ENCODE measurements around the gene DCDC2C.

DCDC2C gene

DNA sequence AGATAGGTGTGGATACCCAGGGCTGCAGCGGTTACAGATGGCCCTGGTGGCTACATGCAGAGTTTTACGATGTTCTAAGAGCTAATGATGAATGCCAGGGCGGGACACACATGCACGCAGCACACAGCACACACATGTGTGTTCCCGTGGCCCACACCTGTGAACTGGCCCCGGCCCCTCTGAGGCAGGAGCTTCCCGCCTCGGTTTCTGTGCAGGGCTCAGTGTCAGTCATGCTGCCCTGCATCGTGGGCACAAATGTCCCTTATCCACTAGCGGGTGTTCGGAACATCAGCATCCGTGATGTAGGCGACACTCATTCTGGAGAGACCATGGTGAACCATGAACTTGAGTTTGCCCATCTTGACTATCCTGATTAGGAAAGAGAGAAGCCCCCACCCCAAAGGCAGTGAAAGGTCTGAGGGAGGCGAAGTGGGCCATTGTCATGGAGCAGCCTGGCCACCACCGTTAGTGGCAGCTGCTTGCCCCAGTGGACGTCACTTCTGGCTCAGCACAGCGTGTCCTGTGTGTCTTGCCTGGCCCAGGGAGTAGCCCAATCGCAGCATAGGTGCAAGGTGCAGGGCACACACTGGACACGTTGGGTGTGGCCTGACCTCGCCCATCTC lies 43.8 kb downstream of the DCDC2C start:
- no peak for DNase-seq (ENCODE audit: low read depth)

DNA sequence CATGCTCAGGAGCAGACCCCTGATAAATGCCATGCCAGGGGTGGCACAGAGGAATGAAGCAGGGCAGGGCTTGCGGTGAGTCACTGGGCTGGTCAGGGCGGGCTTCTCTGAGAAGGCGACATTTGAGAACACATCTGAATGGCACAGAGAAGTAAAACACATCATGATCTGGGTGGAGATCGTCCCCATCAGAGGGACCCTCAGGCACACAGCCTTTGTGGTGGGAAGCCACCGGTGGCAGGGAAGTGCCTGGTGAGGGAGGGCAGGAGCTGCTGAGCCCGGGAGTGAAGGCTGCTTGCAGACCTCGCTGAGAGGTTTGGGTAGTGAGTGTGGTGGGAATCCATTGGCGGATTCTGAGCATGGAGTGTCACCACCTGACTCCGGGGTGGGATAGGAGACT lies 44.5 kb downstream of the DCDC2C start:
- DNase-seq (ENCODE audit: low read depth): no peak

DNA sequence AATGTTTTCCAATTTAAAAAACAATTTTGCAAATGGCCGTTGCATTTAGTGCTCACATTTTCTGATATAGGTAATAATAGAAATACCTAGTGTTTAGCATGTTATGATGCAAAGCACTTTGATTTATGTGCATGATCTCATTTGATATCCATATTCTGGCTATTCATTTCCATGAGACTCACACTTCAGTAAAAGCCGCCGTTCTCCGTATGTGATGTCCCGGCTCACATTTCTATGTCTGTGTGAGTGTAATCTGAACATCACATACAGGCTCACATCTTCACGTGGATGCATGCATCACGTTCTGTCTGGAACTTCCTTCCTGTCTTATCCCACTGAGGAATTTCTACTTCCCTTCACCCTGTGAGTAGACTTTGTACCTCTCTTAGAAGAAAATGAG lies 45.8 kb downstream of the DCDC2C start:
- no peak for DNase-seq (ENCODE audit: low read depth)

DNA sequence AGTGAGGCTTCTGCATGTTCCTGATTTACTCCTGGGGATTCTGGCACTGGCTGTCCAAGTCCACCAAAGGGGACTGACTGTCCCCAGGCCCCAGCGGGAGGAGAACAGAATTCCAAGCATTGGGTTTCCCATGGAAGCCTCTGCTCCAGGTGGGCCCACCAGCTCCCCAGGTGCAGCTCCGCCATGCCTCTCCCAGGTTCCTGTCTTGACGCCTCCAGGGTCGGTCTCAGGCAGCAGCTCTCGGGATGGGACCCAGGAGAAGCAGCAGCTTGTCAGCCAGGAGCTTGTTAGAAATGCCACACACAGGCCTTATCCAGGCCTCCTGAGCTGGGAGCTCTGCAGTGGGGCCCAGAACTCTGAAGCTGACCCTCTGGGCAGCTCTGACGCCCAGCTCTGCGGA lies 47.9 kb downstream of the DCDC2C start:
- no peak for DNase-seq (ENCODE audit: low read depth)

DNA sequence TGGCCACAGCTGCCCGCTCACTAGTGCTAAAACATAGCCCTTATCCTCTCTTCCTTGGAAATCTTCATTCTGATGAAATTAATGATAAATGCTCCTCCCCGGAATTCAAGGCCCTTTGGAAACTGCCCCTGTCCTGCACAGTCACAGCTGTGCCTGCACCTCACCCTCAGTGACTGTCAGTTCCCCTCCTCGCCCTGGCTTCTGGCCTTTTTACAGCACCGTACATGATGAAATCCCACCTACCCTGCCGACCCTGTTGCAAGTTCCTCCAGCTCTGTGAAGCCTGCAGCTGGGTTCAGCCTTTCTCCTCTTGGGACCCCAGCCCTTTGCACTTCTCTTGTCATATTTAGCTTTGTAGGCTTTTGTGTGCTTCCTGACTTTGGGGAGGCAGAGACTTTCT lies 48.4 kb downstream of the DCDC2C start:
- DNase-seq (ENCODE audit: low read depth): no peak

DNA sequence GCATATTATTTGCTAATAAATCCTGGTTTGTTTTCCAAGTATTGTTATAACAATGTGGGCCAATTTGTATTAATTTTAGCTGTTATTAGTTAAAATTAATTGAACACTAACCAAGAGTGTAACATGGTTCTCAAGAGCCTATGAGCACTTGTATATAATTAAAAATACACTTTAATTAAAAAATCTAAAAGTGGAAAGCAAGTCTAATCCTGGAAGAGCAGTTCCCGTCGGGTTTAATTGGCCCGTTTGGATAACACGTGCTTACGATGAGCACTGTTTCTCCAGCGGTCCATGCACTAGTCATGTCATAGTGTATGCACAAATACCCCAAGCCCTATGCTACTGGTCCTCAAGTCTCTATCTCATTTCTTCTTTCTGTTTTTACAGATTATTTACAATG lies 49.0 kb downstream of the DCDC2C start:
- DNase-seq (ENCODE audit: low read depth): no peak

DNA sequence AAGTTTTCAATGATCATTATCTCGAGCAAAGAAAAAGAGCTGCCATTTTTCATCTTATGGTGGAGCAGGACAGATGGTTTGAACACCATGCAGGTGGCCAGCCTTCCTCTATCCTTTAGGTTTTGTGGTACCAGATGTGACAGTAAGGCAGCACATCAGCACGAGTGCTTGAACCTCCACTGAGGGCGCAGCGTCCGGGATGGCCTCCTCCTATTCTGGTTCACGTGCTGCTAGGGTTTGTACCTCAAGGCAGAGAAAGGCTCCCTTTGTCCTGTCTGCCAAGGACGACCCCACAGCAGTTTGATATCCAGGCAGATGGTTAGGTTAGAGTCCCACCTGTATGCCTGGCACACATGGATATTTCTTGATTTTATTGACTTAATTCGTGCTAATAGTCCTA lies 50.2 kb downstream of the DCDC2C start:
- DNase-seq (ENCODE audit: low read depth): no peak

DNA sequence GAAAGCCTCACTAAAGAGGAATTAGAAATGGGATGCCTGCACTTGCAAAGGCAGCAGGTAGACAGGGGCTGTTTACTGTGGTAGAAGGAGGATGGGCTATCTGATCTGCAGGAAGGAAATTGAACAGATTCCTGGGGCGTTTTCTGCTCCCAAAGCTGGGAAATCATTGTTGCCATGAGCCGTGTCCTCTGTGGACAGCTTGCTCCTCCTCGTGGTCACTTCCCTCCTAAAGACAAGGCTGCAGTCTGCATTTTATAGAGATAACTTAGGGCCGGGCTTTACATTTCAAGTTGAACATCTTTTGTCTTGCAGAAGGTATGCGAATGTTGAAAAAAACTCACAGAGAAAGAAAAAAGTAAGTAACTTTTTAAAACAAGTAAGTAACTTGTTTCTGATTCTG lies 50.9 kb downstream of the DCDC2C start:
- no peak for DNase-seq (ENCODE audit: low read depth)

DNA sequence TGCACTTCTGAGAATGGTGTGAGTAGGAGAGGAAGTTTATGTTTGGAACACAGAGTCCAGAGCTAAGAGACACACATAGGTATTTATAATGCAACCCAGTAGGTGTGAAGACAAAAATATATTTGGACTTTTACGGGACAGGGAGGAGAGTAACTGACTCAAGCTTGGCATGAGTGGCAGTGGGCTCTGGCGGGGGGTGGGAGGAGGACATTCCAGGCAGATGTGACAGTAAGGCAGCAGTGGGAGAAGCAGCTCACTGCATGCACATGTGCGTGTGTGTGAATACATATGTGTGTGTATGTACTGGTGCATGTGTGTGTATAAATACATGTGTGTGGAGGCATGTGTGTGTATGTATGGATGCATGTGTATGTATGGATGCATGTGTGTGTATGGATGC lies 51.4 kb downstream of the DCDC2C start:
- no peak for DNase-seq (ENCODE audit: low read depth)

DNA sequence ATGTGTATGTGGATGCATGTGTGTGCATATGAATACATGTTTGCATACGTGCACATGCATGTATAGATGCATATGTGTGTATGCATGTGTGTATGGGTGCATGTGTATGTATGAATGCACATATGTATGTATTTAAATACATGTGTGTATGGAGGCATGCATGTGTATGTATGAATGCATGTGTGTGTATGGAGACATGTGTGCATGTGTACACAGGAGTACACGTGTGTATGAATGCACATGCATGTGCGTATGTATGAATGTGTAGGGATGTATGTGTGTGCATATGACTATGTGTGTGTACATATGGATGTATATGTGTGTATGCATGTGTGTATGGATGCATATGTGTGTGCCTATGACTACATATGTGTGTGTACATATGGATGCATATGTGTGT lies 51.9 kb downstream of the DCDC2C start:
- DNase-seq (ENCODE audit: low read depth): no peak

DNA sequence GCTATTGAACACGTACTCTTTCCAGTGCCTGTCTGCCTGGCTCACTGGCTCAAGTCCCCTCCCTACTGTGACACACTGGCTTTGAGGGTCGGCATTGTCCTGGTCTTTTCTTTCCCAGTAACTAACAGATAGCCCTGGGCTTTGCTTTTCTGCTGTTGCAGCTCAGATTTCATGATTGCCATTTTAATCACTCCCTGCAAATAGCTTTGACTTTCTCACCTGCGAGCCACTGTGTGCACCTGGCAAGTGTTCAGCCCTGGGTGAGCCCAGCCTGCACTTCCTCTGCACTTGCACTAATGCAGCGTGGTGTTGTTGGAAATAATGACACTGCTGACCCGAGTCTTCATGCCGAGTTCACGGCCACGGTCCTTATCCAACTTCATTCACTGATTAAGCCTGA lies 52.9 kb downstream of the DCDC2C start:
- DNase-seq (ENCODE audit: low read depth): no peak

DNA sequence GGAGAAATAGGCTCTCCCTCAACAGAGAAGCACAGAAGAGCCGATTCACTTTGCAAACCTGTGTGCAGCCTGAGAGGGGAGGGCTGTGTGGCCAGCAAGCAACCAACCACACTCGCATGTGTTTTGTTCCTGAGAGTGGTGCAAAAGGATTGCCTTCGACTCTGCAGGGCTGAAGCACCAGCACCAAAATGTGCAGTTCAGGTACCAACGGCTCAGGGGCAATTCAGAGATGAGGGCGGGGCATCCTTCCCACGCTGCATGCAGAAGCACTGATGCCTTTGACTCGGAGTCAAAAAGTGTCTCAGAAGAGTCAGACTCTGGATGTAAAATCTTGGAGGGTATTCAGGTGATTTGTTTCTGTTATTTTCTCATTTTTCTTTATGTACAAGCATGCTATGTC lies 55.5 kb downstream of the DCDC2C start:
- DNase-seq (ENCODE audit: low read depth): no peak

DNA sequence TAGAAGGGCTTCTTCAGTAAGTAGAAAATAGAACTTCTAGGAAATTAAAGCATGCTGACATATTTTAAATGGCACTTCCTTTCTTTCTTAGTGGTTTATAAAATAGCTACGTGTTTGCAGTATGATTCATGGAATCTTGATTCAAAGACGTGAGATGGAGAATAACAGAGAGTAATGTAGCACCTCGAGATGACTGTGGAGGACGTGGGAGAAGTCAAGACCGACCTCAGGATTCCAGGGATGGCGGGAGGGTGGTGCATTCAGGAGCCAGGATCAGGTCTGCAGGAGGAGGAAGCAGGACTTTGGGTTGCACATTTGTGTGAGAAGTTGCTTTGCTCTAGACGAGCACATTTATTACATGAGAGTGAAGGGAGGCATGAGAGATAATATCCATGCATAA lies 56.0 kb downstream of the DCDC2C start:
- DNase-seq (ENCODE audit: low read depth): no peak

DNA sequence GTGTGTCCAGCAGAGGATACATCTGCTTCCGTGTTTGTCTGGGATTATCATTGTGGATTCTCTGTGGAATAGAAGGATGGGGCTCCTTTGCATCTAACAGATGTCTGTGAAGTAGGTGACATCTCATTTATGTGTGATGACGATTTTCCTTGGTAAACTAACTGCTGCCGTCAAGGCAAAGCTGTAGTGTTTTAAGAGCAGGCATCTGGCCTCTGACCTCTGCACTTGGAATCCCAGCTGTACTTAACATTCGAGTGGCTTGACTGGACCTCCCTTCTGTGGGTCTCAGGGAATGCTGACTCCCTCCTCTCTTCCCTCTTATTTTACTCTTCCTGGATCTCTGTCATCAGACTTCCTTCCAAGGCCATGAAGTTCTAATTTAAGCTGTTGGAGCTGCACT lies 56.4 kb downstream of the DCDC2C start:
- no peak for DNase-seq (ENCODE audit: low read depth)

DNA sequence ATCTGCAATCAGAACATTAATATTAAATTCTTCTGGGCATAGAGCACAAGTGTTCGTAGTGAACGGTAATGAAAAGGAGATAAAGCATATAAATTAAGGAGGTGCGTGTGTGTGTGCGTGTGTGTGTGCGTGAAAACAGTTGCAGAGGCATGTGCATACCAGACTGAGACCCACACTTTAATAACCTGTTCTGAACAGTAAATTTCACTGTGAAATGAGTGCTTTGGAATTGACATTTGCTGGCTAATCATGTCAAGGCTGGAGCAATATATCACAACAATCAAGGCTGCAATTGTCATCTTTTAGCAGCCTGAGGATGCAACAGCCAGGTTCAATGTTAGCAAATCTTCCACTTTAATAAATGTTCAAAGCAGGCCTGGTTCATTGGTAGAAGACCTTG lies 57.9 kb downstream of the DCDC2C start:
- DNase-seq (ENCODE audit: low read depth): no peak

DNA sequence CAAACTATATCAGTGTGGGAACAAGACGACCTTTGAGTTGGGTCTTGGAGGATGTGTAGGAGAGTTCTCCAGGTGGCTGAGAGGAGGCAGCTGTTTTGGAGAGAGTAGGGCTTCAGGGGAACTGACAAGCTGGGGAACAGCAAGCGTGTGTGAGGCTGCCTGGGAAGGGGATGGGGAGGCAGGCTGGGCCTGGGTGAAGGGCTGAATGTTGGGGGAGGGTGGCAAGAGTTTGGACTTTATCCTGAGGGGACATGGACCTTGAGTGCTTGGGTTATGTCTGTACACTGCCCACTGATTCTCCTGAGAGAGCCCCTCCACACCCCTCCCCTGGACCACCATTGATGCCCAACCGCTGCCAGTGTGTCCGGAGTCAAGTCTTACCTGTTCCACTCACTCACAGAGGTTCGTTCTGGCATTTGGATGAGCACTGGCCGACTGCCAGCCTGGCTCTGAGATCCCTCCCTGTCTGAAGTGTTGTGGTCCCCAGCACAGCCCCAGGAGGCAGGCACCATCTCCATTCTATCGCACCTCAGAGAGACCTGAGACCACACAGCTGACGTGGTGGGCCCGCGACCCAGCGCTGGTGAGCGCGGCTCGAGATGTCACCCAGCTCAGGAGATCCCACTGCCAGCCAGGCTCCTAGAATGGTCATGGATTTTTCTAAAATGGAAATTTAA lies 59.5 kb downstream of the DCDC2C start:
- DNase-seq (ENCODE audit: low read depth): no peak

DNA sequence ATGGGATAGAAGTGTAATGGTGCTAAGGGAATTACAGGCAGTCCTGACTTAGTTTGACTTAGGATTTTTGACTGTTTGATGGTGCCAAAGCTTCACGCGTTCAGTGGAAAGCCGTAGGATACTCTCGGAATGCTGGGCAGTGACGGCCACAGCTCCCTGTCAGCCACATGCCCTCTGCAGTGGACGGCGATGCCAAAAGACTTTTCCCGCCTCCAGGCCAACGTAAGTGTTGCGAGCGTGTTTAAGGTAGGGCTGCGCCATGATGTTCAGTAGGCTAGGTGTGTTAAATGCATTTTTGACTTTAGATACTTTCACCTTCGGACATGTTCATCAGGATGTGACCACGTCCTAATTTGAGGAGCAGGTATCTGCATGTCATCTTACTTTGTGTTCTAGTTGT lies 63.4 kb downstream of the DCDC2C start:
- no peak for DNase-seq (ENCODE audit: low read depth)

DNA sequence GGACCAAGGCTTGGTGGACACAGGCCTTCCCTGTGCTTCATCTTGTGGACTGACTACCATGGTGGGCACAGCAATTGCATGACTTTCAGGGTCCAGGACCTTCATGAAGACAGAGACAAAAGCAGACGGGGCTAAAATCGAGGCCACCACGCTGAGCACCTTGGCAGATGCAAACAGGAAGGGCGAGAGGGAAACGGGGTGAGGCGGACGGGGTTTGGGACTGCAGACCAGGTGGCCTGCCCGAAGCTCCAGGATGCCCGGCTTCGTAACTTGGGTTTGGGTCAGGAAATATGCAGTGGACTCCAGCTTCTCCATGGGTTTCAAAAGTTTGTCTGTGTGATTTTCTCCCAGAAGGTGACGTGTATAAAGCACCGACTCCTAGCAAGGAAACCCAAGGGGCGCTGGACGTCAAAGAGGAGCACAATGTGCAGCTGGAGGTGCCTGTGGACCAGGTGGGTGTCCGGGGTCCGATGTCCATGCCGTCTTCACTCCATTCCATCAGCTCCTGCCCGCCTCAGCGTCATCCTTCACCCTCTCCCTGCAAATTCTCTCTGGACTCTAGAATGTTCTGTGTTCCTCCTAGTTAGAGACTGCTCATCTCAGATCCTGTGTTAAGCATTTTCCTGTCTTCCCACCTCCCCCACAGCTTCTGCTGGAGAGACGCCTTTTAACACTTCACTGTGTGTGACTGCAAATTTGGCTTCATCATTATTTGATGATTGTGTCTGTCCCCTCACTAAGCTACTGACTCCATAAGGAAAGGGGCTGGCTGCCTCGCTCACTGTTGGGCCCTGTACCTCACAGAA lies 65.8 kb downstream of the DCDC2C start:
- DNase-seq (ENCODE audit: low read depth): no peak

DNA sequence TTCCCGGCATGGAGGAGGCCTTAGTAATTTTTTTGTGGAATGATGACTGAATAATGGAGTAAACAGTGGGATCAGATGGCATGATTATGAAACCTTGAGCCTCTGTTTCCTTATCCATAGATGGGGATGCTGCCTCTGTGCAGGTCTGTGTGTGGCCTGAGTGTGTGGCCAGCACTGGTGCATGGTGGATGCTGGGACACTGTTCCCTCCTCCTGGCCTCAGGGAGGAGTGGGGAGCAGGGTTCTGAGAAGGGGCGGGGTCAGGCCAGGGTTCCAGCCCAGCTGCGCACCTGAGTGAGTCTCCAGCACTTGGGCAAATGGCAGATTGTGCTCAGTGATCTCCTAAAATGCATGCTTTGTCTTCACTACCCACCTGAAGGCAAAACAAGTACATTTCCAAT lies 66.4 kb downstream of the DCDC2C start:
- no peak for DNase-seq (ENCODE audit: low read depth)

DNA sequence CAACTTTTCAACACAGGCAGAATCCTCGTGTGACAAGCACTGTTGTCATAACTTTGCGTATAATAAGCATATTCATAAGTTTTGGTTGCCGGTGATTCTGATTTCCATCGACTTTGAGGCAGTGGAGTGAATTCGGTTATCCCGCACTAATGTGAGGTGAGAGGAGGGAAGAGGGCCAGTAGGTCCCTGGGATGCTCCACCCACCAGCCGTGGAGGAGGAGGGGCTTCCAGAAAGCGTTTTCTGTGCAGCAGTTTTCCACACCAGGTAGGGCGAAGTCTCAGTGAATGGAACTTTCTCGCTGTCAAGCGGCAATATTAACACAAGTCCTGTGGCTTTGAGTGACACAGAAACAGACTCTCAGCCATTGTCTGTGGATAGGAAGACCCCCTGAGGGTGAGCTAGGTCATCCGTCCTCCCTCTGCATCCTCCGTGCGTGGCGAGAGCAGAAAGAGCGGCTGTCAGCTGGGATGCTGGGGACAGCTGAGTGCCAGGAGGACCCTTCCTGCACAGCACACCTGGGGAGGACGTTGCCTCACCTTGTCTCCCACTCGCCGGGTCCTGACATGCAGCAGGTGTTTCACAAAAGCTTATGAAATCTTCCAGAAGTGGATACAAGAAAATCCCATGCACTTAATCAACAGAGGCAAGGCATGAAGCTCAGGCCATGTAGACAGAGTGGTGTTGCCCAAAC lies 67.5 kb downstream of the DCDC2C start:
- no peak for DNase-seq (ENCODE audit: low read depth)

DNA sequence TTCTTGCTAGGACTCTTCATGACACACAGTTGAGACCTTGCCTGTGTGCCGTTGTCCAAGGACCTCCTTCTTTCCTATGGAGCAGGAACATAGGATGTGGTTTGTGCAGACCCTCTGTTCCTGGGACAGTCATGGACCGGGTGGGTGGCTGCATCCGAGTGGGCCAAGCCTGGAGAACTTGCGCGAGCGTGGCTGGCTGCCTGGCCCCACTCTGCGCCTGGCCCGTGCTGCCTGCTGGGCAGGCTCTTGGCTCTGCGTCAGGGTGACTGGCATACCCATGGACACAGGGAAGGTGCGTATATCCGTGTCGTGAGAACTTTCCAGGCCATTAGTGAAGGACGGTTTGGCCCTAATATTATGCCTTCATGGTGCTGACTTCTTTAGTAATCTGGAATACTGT lies 68.2 kb downstream of the DCDC2C start:
- no peak for DNase-seq (ENCODE audit: low read depth)

DNA sequence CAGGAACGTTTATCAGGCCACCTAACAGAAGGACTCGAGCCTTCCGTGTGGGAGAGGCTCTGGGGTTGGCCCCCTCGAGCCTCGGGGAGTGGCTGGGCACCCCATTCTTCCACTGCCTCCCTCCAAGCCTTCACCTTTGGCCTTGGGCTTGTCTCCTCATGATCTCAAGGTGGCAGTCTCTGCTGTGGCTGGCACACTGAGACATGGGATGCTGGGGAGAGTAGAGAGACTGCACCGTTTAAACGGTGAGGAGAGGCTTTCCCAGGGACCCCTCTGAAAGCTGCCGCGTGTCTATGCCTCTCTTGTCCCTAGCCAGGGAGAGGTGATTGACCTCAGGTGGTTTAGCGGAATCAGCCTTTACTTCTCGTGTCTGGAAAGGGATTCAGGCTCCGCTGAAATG lies 71.0 kb downstream of the DCDC2C start:
- DNase-seq (ENCODE audit: low read depth): no peak

DNA sequence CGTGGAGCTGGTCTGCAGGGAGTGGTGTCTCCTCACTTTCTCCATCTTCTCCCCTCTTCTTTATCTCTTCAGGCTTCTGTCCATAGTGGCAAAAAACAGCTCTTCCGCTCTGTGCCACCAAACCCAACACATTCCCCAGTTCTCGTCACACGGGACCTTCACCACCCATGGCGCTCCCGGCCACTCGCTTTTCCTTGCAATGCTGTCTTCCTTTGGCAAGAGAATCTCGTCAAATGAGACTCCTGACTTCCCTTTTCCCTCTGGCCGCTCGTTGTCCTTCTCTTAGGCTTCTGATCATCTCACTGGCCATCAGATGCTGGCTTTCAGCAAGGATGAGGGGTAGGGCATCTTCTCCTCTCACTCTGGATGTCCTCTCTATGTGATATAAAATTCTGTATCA lies 72.9 kb downstream of the DCDC2C start:
- no peak for DNase-seq (ENCODE audit: low read depth)

Data from stimulated activated CD8-positive, alpha-beta memory T cell treated with anti-CD3 and anti-CD28 coated beads, Interleukin-15, amount 100 ng/mL, for 24 hours (primary cell).